SKM-1 treated with dmso at 0.1 percent for 144 hours (cell line): ENCODE data around the gene CLEC2A.
"Not testable (repeated sequence)": the region's sequence is repeated elsewhere in the genome, so short reads cannot be mapped to it uniquely, and the experiment has no call there.

Experiments used
- DNase-seq: peaks from one replicate; lab custom pipeline; 2025; ENCODE audit not compliant: unreplicated experiment; lab: John Stamatoyannopoulos, UW

The CLEC2A gene, protein sequence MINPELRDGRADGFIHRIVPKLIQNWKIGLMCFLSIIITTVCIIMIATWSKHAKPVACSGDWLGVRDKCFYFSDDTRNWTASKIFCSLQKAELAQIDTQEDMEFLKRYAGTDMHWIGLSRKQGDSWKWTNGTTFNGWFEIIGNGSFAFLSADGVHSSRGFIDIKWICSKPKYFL

GRCh38 chr12:9932270-9932669, at the start of gene CLEC2A:
Gene CLEC2A (minus strand): TSS chr12:9932370. CDS start chr12:9932329, 41 bp downstream.
- no peak for DNase-seq

GRCh38 chr12:9980126-9980525, 48.0 kb upstream of the CLEC2A start:
- no peak for DNase-seq

DNA sequence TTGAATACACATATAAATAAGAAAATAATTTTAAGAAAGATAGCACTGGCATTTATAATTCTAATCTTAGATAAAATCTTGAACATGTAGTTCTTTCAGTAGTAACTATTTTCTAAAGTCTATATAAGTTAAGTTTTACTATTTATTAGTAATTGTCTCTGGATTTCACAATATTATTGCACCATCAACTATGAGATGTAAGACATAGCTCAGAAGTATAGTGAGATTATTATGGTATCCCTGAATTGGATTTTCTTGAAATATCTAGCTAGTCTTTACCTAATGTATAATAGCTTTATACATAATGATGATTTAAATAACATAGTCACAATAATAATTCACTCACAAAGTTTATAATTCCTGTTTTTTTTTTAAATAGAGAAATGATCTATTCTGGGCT, 45.7 kb upstream of the CLEC2A start:
- no peak for DNase-seq

DNA sequence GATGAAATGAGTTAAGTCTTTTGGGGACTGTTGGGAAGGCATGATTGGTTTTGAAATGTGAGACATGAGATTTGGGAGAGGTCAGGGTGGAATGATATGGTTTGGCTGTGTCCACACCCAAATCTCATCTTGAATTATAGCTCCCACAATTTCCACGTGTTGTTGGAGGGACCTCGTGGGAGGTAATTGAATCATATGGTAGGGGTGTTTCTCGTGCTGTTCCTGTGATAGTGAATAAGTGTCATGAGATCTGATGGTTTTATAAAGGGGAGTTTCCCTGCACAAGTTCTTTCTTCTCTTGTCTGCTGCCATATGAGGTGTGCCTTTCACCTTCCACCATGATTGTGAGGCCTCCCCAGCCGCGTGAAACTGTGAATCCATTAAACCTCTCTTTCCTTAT, 44.5 kb upstream of the CLEC2A start:
- DNase-seq = not testable (repeated sequence)

DNA sequence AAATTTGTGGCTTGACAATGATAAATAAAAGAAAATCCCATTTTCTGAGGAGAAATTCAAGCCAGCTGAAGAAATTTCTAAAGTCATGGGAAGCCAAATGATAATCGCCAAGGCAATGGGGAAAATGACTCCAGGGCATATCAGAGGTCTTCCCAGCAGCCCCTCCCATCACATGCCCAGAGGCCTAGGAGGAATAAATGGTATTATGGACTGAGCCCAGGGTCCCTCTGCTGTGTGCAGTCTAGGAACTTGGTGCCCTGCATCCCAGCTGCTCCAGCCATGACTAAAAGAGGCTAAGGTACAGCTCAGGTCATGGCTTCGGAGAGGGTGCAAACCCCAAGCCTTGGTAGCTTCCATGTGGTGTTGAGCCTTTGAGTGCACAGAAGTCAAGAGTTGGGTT, 43.4 kb upstream of the CLEC2A start:
- no peak for DNase-seq

DNA sequence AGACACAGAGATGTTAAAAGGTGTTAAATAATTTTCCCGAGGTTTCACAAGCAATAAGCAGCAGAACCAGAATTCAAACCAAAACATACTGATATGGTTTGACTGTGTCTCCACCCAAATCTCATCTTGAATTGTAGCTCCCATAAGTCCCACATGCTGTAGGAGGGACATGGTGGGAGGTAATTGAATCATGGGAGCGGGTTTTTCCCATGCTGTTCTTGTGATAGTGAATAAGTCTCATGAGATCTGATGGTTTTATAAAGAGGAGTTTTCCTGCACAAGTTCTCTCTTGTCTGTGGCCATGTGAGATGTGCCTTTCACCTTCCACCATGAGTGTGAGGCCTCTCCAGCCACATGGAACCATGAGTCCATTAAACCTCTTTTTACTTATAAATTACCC, 42.6 kb upstream of the CLEC2A start:
- not testable (repeated sequence) for DNase-seq

GRCh38 chr12:9973949-9974348, 41.8 kb upstream of the CLEC2A start:
- no peak for DNase-seq

DNA sequence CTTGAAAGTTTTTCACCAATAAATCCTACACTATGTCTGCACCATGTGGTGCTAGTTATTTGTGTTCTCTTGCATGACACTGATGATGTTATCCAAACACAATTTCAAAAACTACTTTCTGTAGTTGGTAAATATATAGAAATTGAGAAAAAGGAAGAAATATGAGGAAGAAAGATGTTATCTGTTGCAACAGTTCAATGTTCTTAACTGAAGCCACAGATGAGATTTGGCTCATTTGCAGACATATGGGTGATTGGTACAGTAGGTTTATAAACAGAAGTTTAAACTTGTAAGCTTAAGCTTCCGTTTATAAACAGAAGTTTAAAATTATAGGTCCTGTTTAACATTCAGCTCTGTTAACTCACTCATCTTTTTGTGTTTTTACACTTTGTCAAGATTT, 39.0 kb upstream of the CLEC2A start, which contains the start of gene CLEC12A:
Gene CLEC12A, plus strand, starts transcription at position 229 of the 400 bp plus-strand sequence. CDS start 188 bp downstream, outside the sequence.
- peak; percentile 54 for DNase-seq

- no peak for DNase-seq
Observed at GRCh38 chr12:9969673-9970072, 37.5 kb upstream of the CLEC2A start.

DNA sequence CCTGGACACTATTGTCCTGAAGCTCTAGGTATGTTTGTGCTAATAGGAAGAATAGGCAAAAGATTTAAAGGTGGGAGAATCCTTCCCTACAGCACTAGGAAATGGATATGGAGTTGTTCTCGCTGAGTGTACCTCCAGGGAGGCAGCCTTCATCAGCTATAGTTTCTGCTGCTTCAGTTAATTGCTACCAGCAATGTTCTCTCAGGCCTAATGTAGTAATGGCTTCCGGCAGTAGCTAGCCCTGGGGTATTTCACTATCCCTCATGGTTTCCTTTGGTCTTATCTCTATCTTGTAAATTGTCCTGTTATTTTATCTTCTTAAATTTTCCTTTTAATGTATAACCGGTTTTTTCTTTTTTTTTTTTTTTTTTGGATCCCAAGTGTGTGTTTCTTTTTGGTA, 29.7 kb upstream of the CLEC2A start:
- DNase-seq = no peak

- DNase-seq = no peak
Observed at GRCh38 chr12:9961106-9961505, 28.9 kb upstream of the CLEC2A start.

DNA sequence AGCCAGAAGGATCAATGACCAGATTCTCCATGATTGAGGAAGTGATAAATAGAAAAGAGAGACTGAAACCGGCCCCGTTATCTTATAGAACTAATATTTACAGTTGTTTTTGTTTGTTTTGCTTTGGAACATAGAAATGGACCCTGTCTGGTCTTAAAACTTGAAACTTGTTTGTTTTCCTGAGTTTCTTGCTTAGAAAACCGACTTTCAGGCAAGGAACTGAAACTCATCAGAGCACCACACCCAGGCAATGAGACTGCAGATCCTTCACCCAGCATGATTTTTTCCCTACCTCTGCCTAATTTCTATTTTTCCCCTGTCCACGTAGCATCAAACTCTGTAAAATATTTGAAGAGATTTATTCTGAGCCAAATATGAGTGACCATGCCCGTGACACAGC, 28.4 kb upstream of the CLEC2A start:
- no peak for DNase-seq

- DNase-seq = no peak
Observed at GRCh38 chr12:9957834-9958233, 25.7 kb upstream of the CLEC2A start.

DNA sequence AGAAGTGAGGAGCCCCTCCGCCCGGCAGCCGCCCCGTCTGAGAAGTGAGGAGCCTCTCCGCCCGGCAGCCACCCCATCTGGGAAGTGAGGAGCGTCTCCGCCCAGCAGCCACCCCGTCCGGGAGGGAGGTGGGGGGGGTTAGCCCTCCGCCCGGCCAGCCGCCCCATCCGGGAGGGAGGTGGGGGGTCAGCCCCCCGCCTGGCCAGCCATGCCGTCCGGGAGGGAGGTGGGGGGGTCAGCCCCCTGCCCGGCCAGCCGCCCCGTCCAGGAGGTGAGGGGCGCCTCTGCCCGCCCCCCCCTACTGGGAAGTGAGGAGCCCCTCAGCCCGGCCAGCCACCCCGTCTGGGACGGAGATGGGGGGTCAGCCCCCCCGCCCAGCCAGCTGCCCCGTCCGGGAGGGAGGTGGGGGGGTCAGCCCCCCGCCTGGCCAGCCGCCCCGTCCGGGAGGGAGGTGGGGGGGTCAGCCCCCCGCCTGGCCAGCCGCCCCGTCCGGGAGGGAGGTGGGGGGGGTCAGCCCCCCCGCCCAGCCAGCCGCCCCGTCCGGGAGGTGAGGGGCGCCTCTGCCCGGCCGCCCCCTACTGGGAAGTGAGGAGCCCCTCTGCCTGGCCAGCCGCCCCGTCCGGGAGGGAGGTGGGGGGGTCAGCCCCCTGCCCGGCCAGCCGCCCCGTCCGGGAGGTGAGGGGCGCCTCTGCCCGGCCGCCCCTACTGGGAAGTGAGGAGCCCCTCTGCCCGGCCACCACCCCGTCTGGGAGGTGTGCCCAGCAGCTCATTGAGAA, 21.0 kb upstream of the CLEC2A start:
- not testable (repeated sequence) for DNase-seq

DNA sequence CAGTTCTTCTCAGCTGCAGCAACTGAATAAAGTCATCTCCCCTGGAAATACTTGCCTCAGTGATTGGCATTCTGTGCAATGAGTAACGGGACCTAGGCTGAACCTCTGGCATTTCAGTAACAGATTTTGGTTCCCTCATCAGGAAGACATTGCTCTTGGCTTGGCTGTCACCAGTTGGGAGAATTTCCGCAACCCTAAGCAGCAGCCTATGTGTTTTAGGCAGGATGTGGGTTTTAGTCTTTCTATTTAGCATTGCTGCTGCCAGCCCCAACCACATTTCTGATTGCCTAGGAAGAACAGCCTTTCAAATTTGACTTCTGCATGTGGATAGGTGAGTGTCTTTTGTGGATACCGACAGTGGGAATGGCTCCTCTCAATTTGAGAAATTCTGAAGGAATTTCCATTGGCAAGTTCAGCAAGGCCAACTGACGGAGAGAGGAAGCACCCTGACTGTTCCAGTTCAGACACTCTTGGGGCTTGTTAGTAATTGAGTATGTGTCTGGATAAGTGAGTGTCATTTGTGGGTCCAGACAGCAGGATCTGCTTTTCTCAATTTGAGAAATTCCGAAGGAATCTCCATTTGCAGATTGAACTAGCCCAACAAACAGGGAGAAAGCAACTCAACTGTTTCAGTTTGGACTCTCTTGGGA, 19.0 kb upstream of the CLEC2A start:
- no peak for DNase-seq

GRCh38 chr12:9948606-9949296, 16.6 kb upstream of the CLEC2A start:
- DNase-seq = no peak

DNA sequence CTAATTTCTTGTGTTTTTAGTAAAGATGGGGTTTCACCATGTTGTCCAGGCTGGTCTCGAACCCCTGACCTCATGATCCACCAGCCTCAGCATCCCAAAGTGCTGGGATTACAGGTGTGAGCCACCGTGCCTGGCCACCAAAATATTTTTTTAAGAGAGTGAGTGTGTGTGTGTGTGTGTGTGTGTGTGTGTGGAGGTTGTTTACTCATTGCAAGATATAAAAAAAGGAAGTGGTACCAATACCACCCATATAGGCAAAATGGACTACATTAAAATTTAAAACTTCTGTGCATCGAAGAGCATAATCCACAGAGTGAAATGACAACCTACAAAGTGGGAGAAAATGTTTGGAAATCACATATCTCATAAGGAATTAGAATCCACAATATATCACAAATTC, 15.5 kb upstream of the CLEC2A start:
- no peak for DNase-seq

DNA sequence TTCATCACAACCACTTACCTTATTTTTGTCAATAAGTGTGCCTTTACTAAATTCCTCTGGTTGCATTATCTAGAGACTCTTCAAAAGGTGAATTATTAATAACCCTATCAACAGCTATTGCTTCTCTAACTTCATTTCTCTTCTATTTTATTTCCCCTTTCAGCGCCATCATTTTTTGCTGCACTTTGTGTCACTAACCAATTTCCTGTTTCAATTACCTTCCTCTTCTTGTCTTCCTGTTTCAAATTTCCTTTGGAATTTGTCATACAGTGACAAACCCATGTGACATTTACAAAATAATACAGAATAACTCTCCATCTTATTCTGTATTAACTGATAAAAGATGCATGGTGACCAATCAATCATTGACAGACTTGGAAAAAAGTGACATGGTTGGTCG, 12.2 kb upstream of the CLEC2A start:
- DNase-seq = no peak

GRCh38 chr12:9943240-9943639, 11.1 kb upstream of the CLEC2A start:
- DNase-seq = no peak

- no peak for DNase-seq
Observed at GRCh38 chr12:9941838-9942237, 9.7 kb upstream of the CLEC2A start.

DNA sequence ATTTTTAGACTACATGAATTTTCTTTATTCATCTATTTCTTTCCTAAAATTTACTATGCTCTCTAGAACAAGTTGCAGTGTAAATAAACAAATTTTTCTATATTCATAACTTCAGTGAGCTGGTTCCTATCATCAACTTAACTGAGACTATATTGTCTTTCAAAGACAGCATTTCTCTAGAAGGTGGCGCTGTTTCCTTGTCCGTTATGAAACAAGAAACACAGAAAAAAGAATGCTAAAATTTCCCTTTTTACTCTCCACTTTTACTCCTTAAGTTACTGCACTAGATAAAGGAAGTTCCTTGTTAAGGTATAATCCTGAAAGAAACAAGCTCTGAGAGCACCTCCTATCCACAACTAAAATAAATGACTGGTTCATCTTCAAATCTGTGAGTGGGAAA, 8.2 kb upstream of the CLEC2A start:
- peak; percentile 7 for DNase-seq

DNA sequence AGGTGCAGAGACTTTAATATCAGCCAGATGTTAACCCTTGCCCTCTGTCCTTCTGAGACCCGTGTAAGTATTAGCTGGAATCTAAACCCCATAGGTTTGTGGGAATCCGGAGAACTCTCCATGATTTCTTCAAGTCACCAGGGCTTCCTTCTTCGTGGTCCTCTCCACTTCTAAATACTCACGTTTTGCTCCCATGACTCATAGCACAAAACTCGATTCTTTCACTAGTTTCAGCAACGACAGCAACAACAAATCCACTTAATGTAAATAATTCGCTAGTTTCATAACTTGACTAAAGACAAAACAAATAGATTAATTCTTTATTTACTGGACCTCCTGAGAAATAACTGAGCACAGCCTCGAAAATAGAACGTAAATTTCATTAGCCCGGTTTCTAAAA, 4.4 kb upstream of the CLEC2A start:
- DNase-seq = no peak
